ENCODE results near the gene COLEC12.

The COLEC12 gene

DNA sequence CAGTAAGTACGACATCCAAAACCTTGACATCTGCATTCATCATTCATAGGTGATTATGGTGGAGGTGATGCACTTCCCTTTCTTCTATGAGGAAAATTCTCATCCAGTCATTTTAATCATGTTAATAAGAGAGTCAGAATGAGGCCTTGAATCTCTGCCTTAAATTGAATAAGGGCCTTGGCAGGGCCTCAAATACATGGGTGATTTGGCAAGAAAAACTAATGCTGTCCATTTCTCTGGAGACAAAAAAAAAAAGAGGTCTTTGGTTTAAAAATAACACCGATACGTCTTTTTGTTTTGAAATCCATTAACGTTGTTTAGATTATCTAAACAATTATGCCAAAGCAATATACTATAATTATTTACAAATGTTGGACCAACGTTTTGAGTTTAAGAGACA is 8.1 kb downstream of the COLEC12 start:
- H3K4me1 ChIP-seq (ENCODE audit: control insufficient read depth, insufficient read depth, low read length) = peaks cover 16% of the 10 kb centered on the region
- no peaks in the 10 kb centered on the region for H3K27me3 ChIP-seq (ENCODE audit: control insufficient read depth, insufficient read depth, low read length, poor library complexity, severe bottlenecking)
- H3K36me3 ChIP-seq (ENCODE audit: control insufficient read depth, insufficient read depth, low read length) = no peaks in the 10 kb centered on the region
- WGBS, 2 experiments = 79 to 96% methylated on average over 1 to 5 of the region's 5 CpGs
- H3K4me3 ChIP-seq (ENCODE audit: insufficient read depth, low read depth, low read length) = no peak overlapping the region
- H3K27ac ChIP-seq (ENCODE audit: insufficient read depth, low read depth, low read length, poor library complexity, severe bottlenecking) = no peak overlapping the region
- H3K9me3 ChIP-seq (ENCODE audit: control insufficient read depth, low read length) = no peaks in the 10 kb centered on the region

DNA sequence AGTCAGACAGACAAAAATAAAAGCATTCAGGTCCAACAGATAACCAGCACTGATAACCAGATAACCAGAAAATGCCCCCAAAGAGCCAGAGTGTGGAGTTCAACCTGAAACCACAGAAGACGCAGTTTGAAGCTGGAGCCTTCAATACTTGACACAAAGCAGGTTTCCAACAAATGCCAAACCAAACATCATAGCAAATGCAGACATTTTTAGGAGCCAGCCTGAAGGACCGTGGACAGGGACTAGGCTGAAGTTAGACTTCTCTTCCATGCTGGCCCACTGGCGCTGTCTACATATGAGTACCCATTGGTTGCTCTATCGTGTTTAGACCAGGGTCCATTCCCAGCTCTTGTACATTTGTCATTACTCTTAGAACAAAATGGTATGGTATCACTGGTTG is 9.9 kb downstream of the COLEC12 start:
- no peaks in the 10 kb centered on the region for H3K36me3 ChIP-seq (ENCODE audit: control insufficient read depth, insufficient read depth, low read length)
- H3K27ac ChIP-seq (ENCODE audit: insufficient read depth, low read depth, low read length, poor library complexity, severe bottlenecking) = no peak overlapping the region
- H3K9me3 ChIP-seq (ENCODE audit: control insufficient read depth, low read length) = no peaks in the 10 kb centered on the region
- H3K27me3 ChIP-seq (ENCODE audit: control insufficient read depth, insufficient read depth, low read length, poor library complexity, severe bottlenecking) = no peaks in the 10 kb centered on the region
- WGBS, 2 experiments = 74% methylated on average over 4 of the region's 4 CpGs
- H3K4me3 ChIP-seq (ENCODE audit: insufficient read depth, low read depth, low read length) = no peak overlapping the region
- peaks cover 9% of the 10 kb centered on the region for H3K4me1 ChIP-seq (ENCODE audit: control insufficient read depth, insufficient read depth, low read length)

DNA sequence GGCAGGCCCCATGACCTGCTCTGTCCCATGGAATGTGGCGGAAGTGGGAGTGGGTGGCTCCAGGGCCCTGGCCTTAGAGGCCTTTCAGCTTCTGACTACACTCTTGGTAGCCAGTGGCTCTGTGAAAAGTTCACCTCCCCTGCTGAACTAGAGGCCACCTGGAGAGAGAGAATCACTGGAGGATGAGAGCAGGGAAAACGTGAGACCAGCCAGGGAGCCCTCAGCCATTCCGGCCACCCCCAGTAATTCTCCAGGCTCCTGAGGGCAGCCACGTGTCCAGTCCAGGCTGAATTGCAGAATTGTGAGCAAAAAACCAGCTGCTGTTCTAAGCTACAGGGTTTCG is 10.5 kb downstream of the COLEC12 start:
- no peaks in the 10 kb centered on the region for H3K36me3 ChIP-seq (ENCODE audit: control insufficient read depth, insufficient read depth, low read length)
- H3K27me3 ChIP-seq (ENCODE audit: control insufficient read depth, insufficient read depth, low read length, poor library complexity, severe bottlenecking) = no peaks in the 10 kb centered on the region
- H3K27ac ChIP-seq (ENCODE audit: insufficient read depth, low read depth, low read length, poor library complexity, severe bottlenecking) = no peak overlapping the region
- WGBS, 2 experiments = 54 to 55% methylated on average over 5 of the region's 5 CpGs
- no peak overlapping the region for H3K4me3 ChIP-seq (ENCODE audit: insufficient read depth, low read depth, low read length)
- H3K9me3 ChIP-seq (ENCODE audit: control insufficient read depth, low read length) = no peaks in the 10 kb centered on the region
- peaks cover 8% of the 10 kb centered on the region for H3K4me1 ChIP-seq (ENCODE audit: control insufficient read depth, insufficient read depth, low read length)

DNA sequence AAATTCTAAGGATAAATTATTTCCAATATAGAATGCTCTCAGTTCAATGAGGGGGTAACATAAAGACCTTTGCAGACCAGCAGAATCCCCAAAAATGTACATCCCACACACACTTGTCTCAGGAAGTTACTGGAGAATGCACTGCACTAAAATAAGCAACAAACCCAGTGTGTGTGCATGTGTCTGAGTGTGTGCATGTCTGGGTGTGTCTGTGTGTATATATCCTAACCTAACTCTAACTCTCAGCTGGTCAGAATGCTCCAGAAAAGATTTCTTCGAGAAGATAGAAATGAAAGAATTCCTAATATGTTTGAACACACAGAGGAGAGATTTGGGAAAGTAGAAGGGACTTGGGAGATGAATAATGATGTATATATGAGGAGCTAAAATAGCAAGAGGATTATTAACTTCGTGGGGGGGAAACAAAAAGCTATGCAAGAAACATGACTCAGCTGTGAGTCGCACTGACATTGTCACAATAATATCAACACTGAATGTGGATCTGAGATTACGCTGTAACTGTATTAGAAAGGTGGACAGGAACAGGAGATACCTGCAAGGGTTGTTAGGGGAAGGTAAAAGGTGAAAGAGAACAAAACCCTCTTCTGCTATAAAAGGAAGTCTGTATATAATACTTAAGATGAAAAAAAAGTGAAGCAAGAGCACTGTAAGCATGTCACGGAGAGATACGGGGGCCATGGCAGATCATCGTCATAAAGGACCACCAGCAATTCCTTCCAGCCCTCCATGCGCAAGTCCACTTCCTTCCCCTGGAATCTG is 11.1 kb downstream of the COLEC12 start:
- 88 to 92% methylated on average over 8 of the region's 8 CpGs for WGBS, 2 experiments
- Histone ChIP-seq H3K27me3 (ENCODE audit: control insufficient read depth, insufficient read depth, low read length, poor library complexity, severe bottlenecking) (no peaks in the 10 kb centered on the region), H3K36me3 (ENCODE audit: control insufficient read depth, insufficient read depth, low read length) (no peaks in the 10 kb centered on the region), H3K27ac (ENCODE audit: insufficient read depth, low read depth, low read length, poor library complexity, severe bottlenecking) (no peak overlapping the region), H3K9me3 (ENCODE audit: control insufficient read depth, low read length) (no peaks in the 10 kb centered on the region), H3K4me3 (ENCODE audit: insufficient read depth, low read depth, low read length) (no peak overlapping the region), H3K4me1 (ENCODE audit: control insufficient read depth, insufficient read depth, low read length) (peaks cover 3% of the 10 kb centered on the region)

DNA sequence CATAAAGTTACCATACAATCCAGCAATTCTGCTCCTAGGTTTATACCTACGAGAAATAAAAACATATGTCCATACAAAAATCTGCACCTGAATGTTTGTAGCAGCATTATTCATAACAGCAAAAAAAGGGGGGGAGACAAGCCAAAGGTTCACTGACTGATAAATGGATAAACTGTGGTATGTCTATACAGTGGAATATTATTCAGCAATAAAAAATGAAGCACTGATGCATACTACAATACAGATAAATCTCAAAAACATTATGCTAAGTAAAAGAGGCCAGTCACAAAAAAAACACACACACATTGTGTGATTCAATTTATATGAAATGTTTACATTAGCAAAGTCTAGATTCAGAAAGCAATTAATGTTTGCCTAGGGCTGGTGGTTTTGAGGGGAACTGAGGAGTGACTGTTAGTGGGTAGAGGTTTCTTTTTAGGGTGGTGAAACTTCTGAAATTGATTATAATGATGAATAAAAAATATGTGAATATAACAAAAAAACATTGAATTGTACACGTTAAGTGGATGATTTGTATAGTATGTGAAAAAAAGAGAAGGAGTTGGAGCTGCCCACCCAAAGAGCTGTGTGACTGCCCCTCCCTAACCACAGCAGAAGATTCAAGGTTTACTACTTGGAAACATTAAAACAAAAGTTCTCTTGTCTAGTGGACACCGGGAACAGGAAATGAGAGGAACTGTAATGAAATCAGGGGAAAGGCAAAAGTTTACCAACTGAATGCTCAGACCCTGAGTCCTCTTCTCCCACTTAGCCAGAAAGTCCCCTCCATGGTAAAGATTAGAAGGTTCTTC is 13.4 kb downstream of the COLEC12 start:
- Histone ChIP-seq H3K27me3 (ENCODE audit: control insufficient read depth, insufficient read depth, low read length, poor library complexity, severe bottlenecking) (no peaks in the 10 kb centered on the region), H3K4me1 (ENCODE audit: control insufficient read depth, insufficient read depth, low read length) (no peaks in the 10 kb centered on the region), H3K4me3 (ENCODE audit: insufficient read depth, low read depth, low read length) (no peak overlapping the region), H3K27ac (ENCODE audit: insufficient read depth, low read depth, low read length, poor library complexity, severe bottlenecking) (no peak overlapping the region), H3K36me3 (ENCODE audit: control insufficient read depth, insufficient read depth, low read length) (no peaks in the 10 kb centered on the region), H3K9me3 (ENCODE audit: control insufficient read depth, low read length) (no peaks in the 10 kb centered on the region)
- 83 to 92% methylated on average over 2 to 3 of the region's 3 CpGs for WGBS, 2 experiments

DNA sequence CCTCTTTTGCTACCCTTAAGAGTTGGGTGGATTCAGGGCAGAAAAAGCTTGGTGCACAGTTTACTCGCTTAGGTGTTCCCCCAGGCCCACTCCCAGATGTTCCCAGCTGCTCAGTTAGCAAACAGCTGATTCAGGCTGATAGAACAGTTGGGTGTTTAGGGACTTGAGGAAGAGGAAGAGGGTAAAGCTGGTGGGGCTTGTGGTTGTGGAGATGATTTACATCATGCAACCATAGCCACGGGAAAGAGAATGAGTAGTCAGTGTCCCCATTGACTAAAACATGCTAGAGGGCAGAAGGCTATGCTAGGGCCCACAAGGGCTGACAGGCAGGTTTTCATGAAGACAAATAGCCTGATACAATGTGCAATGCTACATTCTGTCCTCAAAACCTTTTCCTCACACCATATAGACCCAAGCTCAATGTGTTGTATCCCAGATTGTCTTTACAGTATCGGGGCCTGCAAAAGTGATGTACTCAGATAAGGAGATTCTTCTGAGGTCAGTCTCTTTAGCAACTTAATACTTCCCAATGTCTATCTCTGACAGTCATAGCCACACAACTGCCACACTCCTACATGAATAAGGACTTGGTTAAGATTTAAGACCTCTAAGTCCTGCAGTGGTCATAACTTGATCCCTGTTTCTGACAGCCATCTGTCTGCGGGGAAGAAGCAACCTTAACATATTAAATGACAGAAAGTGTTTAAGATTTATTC is 15.6 kb downstream of the COLEC12 start:
- no peaks in the 10 kb centered on the region for H3K9me3 ChIP-seq (ENCODE audit: control insufficient read depth, low read length)
- H3K4me1 ChIP-seq (ENCODE audit: control insufficient read depth, insufficient read depth, low read length) = no peaks in the 10 kb centered on the region
- no peak overlapping the region for H3K4me3 ChIP-seq (ENCODE audit: insufficient read depth, low read depth, low read length)
- WGBS, 2 experiments = 71 to 94% methylated on average over 4 of the region's 4 CpGs
- no peaks in the 10 kb centered on the region for H3K27me3 ChIP-seq (ENCODE audit: control insufficient read depth, insufficient read depth, low read length, poor library complexity, severe bottlenecking)
- no peak overlapping the region for H3K27ac ChIP-seq (ENCODE audit: insufficient read depth, low read depth, low read length, poor library complexity, severe bottlenecking)
- no peaks in the 10 kb centered on the region for H3K36me3 ChIP-seq (ENCODE audit: control insufficient read depth, insufficient read depth, low read length)

DNA sequence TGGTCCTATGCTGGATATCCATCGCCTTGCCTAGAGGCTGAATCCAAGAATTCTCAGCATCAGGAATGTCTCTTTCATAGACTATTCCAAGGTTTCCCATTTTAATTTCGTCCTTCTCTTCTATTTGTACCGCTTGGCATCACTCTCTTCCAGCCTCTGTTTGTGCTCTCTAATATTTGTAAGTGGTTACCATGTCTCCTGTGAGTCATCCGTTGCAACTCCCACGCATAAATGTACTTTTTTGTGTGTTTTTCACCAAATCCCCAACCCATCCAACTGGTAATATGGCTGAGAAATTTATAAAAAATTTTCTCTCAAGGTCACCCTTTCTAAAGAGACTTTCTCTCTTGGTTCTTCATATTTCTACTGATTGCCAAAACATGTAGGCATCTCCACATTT is 21.8 kb downstream of the COLEC12 start:
- Histone ChIP-seq H3K36me3 (ENCODE audit: control insufficient read depth, insufficient read depth, low read length) (no peaks in the 10 kb centered on the region), H3K9me3 (ENCODE audit: control insufficient read depth, low read length) (no peaks in the 10 kb centered on the region), H3K4me1 (ENCODE audit: control insufficient read depth, insufficient read depth, low read length) (peaks cover 12% of the 10 kb centered on the region), H3K27ac (ENCODE audit: insufficient read depth, low read depth, low read length, poor library complexity, severe bottlenecking) (no peak overlapping the region), H3K4me3 (ENCODE audit: insufficient read depth, low read depth, low read length) (no peak overlapping the region), H3K27me3 (ENCODE audit: control insufficient read depth, insufficient read depth, low read length, poor library complexity, severe bottlenecking) (no peaks in the 10 kb centered on the region)
- 88 to 93% methylated on average over 5 of the region's 5 CpGs for WGBS, 2 experiments

DNA sequence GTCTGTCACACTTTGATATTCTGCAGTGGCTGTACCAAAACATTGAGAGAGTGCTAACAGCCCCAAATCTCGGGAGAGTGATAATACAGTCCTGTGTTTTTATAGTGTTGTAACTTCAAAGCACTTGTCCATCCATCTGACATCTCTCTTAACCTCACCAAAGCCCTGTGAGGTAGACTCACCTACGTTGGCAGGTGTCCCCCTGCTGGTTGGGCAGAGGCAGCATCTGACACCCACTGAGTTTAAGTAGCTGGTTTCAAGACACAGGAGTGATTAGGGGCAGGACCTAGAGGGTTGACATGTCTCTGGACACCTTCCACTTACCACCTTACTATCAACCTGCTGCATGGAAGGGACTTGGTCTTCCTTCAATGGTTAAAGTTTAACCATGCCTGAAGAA is 22.9 kb downstream of the COLEC12 start:
- Histone ChIP-seq H3K27me3 (ENCODE audit: control insufficient read depth, insufficient read depth, low read length, poor library complexity, severe bottlenecking) (no peaks in the 10 kb centered on the region), H3K9me3 (ENCODE audit: control insufficient read depth, low read length) (no peaks in the 10 kb centered on the region), H3K36me3 (ENCODE audit: control insufficient read depth, insufficient read depth, low read length) (no peaks in the 10 kb centered on the region), H3K27ac (ENCODE audit: insufficient read depth, low read depth, low read length, poor library complexity, severe bottlenecking) (no peak overlapping the region), H3K4me3 (ENCODE audit: insufficient read depth, low read depth, low read length) (no peak overlapping the region), H3K4me1 (ENCODE audit: control insufficient read depth, insufficient read depth, low read length) (peaks cover 12% of the 10 kb centered on the region)
- WGBS, 2 experiments = 81 to 83% methylated on average over 2 of the region's 2 CpGs

DNA sequence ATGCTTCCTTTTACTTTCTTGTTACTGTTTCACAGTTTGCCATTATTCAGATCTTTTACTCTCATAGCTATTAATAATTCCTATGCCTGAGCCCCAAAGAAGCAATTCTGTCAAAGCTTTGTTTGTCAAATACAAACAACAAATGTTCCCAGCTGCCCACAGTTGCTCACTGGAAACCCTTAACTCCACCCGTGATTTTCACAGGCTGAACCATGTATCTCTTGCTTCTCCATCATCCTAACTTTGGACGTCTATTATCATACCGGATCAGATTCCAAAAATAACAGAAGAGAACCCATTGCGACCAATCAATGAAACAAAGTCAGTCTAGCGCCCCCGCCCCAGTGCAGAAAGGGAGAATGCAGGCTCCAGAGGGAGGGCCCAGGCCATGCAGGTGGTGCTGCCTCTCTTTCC is 24.2 kb downstream of the COLEC12 start:
- no peak overlapping the region for H3K4me3 ChIP-seq (ENCODE audit: insufficient read depth, low read depth, low read length)
- 86 to 88% methylated on average over 6 of the region's 6 CpGs for WGBS, 2 experiments
- peaks cover 12% of the 10 kb centered on the region for H3K4me1 ChIP-seq (ENCODE audit: control insufficient read depth, insufficient read depth, low read length)
- H3K27me3 ChIP-seq (ENCODE audit: control insufficient read depth, insufficient read depth, low read length, poor library complexity, severe bottlenecking) = no peaks in the 10 kb centered on the region
- H3K36me3 ChIP-seq (ENCODE audit: control insufficient read depth, insufficient read depth, low read length) = no peaks in the 10 kb centered on the region
- no peak overlapping the region for H3K27ac ChIP-seq (ENCODE audit: insufficient read depth, low read depth, low read length, poor library complexity, severe bottlenecking)
- no peaks in the 10 kb centered on the region for H3K9me3 ChIP-seq (ENCODE audit: control insufficient read depth, low read length)

Data from ectodermal cell (in vitro differentiated cells).